SW 1271 (cell line): Measurements from ENCODE around the gene CD8B2.
"Not testable (repeated sequence)": the region's sequence is repeated elsewhere in the genome, so short reads cannot be mapped to it uniquely, and the experiment has no call there.

Experiments
- DNase-seq, 2 experiments: peaks; one replicate each; lab custom pipeline; 2025; lab: John Stamatoyannopoulos, UW

Gene CD8B2

DNA sequence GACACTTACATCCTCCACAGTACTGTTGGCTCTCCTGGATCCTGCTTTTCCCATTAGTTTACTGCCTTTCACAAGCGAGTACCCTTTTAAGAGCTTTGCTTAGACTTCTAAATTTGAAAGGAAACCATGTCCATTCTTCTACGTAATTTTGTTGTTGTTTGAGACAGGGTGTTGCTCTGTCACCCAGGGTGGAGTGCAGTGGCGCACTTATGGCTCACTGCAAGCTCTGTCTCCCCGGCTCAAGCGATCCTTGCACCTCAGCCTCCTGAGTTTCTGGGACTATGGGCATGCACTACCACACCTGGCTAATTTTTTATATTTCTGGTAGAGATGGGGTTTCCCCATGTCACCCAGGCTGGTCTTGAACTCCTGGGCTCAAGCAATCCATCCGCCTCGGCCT, 24.8 kb downstream of the CD8B2 start:
- not testable (repeated sequence) for DNase-seq

DNA sequence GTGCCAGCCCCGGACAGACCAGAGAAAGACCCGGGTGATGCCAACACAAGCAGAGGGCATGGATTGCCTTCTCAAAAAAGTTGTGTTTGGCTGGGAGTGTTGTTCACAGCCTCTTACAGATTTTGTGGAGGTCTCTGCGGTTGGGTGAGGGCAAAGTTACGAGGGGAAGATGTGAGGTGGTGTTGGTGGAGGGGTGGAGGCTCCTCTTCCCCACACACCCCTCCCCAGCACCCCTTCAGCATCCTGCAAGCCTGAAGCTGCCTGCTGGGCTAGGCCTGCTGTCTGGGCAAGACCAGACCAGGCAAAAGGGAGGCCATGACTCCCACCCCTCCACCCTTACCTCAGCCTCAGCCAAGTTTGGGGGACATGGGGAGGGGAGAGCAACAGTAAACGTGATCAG, 26.2 kb downstream of the CD8B2 start:
- DNase-seq, result not testable (repeated sequence)

DNA sequence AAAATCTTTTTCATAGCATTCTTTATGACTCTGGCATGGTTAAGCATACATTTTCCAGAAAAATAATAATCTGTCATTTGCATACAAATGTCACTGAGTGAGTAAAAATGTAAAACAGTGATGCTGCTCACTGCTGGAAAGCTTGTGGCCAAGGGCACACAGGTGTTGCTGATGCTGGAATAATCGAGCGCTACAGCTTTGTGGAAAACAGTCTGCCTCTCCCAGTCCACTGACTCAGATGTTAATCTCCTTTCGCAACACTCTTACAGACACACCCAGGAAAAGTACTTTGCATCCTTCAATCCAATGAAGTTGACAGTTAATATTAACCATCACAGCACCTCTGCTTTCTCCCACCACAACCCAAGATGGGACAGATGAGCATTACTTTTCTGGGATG, 27.7 kb downstream of the CD8B2 start:
- DNase-seq, result peak in 1 of 2 experiments; percentile 40

DNA sequence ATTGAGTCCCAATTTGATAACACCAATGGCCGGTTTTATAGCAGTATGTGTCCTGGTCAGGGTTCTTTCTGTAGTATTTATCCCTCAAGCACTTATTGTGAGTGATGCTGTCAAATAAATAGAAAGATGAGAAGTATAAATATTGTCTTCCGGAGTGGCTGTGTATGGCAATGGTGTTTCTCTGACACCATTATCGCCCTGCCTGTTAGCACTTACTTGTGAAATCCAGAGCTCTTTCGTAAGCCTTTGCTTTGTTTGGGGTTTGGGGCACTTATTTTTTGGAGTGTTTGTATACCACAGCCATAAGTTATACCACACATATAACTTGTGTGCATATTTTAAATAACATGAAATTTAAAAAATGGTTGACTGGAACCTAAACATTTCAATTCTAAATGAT, 29.3 kb downstream of the CD8B2 start:
- DNase-seq, result no peak

DNA sequence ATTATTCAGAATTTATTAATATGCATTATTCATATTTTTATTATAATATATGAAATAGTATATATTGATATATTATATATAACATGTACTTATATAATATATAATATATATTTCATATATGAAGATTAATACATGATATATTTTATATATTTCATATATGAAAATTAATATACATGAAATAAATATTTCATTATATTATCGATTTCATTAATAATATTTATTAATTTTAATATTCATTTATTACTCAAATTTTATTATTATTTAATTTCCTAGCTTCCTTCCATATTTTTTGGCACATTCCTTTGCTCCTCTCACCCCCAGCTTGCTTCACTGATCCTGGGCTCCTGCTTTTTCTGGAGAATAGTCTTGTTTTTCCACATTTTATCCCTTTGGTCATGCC, 29.7 kb downstream of the CD8B2 start:
- DNase-seq, result no peak

DNA sequence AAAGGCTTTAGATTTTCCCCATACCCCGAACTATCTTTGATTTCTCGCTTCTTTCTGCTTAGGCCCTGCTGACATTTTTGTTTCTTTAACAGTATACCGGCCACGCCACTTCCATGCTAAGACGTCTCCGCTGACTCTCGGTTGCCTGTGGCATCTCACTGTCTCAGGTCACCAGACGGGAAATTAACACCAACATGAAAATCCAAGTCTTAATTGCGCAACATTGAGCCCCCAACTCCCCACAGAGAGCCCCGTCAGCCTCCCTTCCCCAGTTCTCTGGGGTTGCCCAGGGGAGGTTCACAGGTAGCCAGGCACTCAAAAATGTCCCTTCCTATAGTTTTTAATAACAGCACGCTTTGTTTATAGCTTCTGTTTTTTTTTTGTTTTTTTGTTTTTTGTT, 30.2 kb downstream of the CD8B2 start:
- DNase-seq, result no peak

DNA sequence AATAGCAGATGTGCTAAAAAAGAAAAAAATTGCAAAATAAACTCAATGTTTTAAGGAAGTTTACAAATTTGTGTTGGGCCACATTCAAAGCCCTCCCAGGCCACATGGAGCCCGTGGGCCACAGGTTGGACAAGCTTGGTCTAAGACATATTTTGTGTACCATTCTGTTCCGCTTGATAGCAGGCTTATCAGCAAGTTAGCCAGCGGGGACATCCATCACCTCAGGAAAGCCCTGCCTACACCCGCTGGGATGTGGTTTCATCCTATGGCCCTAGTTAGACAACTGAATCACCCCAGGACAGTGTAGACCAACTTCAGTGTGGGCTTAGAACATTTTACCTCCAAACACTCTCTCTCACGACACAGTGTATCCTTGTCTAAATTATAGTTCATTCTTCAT, 32.6 kb downstream of the CD8B2 start:
- DNase-seq, result no peak

DNA sequence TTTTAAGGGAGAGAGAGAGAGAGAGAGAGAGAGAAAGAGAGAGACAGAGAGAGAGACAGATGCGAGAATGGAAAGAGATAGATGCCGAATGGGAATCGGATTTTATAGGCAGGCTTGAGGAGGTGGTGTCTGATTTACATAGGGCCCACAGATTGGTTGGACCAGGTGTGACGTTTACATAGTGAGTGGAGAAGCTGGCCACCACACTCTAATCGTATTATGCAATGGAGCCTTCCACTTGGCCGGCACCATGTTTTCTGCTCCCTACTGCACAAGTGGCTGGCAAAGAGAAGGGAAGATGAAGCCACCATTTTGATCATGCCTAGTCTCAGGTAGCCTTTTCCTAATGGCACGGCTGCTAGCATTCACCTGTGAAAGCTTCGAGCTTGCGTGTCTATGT, 33.9 kb downstream of the CD8B2 start:
- DNase-seq, result no peak

DNA sequence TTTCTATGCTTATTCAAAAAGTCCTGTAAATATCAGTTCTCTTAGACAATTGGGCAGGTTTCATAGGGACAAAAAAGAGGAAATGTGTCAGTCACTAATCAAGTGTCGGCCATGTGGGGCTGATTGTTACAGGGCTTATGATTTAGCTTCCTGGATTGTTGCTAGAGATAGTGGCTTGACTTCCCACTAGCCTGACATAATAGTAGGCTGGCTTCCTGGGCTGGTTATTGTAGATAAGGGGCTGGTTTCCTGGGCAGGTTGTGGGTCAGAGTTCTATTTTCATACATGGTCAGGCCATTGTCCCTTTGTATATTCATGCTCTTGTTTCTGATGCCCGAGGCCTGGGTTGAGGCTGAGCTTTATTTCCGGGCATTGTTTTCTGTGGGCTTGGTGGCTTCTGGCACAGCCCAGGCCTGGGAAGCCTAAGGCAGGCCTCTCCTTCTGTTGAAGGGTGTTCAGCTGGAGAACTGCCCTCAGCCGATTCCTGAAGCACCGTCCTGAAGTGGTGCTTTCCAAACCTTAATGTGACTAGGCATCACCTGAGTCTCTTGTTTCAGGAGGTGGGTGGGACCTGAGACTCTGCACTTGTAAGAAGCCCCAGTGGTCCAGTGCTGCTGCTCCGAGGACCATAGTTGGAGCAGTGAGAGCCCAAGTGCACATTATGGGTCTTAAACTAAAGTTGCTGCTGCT, 37.0 kb downstream of the CD8B2 start:
- DNase-seq, result no peak

DNA sequence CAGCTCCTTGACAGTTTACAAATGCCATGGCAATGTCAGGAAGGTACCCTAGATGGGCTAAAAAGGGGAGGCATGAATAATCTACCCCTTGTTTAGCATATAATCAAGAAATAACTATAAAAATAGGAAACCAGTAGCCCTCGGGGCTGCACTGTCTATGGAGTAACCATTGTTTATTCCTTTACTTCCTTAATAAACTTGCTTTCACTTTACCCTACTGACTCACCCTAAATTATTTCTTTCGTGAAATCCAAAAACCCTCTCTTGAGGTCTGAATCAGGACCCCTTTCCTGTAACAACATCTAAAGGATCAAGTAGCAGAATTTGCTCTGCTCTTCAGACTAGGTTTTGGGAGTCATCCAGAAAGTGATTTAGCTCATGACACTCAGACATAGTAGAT, 43.7 kb downstream of the CD8B2 start:
- DNase-seq, result no peak

DNA sequence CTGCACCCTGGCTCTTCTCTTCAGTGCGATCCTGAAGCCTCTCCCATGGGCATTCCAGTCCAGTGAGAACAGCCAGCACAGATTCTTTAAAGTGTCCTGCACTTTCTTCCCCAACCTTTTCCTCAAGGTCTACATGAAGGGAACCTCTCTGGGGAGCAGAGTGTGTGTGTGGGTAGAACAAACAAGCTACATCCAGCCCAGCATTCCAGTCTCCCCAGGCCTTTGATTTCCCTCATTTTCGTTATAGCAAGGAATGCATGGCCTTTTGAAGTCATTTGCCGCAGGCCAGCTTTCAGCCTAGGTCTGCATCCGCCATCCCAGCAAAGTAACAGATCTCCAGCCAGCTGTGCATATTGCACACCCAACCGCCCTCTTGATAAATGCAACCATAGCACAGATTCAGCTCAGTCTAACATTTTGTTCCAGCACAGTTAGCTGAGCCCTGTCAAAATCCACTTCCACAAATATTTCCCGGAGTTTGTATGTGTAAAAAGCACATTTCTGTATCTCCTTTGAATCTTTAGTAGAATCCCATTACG, 44.6 kb downstream of the CD8B2 start:
- no peak for DNase-seq

DNA sequence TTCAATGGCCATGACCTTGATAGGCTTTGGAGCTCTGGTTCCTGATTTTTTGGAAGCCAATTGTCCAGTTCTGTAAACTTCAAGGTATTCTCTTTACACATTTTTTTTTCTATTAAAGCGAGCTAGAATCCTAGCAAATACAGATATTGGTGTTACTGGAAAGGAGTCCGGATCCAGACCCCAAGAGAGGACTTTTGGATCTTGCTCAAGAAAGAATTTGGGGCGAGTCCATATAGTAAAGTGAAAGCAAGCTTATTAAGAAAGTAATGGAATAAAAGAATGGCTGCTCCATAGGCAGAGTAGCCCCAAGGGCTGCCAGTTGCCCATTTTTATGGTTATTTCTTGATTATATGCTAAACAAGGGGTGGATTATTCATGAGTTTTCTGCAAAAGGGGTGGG, 45.1 kb downstream of the CD8B2 start:
- no peak for DNase-seq

DNA sequence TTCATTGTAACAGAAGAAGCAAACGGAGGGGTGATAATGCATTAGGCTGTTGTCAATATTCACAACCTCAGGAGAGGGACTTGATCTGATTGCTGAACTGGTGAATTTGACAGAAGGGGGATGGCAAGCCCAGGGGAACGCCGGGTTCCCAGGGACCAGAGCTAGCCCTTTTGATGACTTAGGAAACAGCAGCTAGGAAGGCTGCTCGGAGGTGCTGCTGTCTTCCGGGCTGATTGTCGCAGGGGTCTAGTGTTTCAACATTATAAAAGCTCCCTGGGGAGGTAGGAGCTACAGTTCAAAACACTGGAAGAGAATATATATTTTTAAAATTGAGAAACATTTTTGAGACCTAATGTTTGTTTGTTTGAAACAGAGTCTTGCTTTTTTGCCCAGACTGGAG, 47.3 kb downstream of the CD8B2 start:
- DNase-seq, result no peak

DNA sequence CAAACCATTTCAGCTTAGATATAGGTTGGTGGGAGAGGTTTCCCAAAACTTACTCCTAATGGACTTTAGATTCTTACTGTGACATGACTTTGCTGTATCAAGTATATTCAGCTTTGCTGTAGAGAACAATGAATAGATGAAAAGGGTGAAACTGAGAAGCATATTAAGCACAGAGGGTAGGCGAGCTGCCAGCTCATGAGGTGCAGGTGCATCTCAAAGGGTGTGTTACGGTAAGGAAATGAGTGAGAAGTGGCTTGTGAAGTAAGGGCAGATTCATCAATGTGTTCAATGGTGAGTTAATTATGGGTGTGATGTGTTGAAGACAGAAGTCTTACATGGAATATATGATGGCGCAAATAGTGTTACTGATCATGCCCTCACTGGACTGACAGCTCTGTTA, 49.3 kb downstream of the CD8B2 start:
- no peak for DNase-seq

DNA sequence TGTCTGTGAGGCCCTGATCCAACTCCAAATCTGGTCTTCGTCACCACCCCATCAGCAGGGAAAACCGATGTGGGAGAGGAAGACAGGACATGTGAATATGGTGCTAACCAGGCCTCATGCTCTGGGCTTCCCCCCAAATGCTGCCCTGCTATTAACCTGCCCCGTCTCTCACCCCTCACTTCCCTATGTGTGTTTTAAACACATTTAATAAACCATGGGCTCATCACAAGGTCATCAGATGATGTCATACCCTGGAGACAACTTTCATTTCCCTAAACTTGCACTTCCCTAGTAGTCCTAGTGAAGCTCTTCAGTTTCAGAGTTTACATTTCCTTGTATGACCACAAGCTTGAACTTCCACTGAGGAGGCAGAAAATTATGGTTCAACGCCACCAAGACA, 49.9 kb downstream of the CD8B2 start:
- no peak for DNase-seq

DNA sequence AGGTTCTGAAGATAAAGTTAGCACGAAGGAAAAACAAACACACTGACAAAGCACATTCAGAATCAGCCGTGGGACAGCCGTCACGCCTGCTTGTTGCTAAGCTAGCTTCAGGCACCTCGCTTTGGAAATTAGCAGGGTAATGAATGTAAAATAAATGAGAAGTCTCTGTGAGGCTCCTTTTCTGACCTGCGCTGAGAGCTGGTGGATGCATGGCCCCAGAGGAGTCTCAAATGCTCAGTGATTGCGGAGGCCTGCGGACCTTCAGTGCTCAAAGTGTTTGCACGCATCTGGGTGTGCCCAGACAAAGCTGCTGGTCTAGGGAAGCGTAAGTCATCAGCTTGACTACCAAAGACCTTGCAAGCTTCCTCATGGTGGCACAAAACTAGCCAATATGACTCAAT, 50.6 kb downstream of the CD8B2 start:
- no peak for DNase-seq

DNA sequence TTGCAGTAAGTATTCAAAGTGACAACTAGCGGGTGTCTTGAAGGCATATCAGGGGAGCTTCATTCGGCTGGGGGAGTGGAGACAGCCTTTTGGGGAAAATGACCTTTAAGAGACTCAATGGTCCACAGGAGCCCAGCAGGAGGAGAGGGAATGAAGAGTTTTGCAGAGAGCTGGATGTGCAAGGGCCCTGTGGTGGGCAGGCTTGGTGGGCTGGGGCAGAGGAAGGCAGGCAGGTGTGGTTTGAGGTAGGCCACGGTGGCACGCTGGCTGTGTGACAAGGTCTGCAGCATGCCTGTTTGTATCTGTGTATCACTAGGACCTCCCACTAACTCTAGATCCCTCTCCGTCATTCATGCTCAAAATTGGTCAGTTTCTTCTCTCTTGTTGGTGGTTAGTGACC, 53.7 kb downstream of the CD8B2 start:
- no peak for DNase-seq

DNA sequence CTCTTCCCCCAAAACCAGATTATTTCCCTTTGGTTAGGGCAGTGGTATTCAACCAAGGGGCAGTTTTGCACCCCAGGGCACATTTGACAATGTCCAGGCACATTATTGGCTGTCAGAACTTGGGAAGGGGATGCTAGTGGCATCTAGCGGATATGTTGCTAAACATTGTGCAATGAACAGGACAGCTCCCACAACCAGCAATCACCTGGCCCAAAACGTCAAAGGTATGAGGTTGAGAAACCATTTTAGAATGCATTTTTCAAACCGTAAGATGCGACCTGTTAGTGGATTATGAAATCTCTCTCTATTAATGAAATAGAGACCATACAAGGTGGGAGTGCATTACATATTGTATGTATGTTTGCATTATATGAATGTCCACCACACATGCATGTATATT, 54.2 kb downstream of the CD8B2 start:
- no peak for DNase-seq

DNA sequence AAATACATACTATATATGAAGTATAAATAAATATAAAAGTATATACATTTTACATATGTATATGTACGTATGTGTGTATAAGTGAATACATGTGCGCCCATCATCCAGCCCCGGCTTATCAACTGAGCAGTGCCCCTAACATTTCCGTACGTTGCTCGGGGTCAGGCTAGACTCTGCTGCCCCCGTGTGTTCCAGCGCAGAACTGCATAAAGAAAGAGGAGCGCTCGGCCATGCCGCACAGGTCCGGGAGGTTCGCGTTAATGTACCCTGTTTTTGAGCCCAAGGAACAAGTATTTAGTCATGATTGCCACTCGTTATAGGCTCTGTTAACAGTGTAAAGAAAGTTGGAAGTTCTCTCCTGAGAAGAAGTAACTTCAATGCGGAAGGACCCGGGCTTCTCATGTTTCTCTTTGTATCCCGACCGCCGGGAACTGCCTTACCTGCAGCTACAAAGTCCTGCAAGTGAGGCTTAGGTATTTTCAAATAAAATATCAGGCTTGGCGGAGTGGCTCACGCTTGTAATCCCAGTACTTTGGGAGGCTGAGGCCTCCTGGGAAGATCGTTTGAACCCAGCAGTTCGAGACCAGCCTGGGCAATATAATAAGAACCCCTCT, 55.7 kb downstream of the CD8B2 start:
- peak in 1 of 2 experiments; percentile 67 for DNase-seq

DNA sequence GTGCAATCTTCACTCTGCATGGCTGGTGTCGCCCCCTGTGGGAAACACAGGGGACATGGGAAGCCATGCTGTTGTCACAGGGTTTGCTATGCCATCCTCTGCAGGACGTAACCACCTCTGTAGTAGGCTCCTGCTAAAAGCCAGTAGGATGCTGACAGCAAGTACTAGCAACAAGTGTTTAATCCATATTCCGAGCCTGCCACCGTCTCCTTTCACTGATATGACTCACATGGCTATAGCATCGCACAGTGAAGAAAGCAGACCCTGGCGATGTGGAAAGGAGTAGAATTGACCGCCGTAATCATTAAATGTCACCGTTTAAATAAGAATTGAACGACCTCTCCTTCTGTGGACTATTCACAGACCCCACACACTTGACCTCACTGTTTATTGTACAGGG, 57.8 kb downstream of the CD8B2 start:
- no peak for DNase-seq

DNA sequence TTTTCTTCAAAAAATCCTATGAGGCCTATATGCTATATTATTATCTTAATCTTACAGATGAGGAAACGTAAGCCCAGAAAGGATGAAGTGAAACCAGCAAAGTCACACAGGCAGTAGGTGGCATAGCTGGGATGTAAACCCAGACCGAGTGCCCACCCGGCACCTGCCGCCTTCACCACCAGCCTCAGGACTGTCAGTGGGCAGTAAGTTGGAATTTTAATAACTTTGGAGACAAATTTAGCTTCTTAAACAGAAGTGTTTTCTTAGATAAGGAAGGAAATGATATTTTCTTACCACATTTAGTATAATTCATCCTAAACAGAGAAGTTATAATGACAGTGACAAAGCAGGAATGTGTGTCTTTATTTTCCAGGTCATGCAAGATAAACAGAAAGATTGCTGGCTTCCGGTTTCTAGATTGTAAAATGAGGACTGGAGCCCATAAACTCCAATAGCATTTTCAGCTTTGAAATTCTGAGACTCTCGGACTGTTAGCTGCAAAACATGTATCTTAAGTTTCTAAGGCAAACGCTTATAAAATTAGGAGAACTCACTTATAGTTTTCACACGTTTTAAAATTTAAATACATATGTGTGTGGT, 59.3 kb downstream of the CD8B2 start:
- no peak for DNase-seq

DNA sequence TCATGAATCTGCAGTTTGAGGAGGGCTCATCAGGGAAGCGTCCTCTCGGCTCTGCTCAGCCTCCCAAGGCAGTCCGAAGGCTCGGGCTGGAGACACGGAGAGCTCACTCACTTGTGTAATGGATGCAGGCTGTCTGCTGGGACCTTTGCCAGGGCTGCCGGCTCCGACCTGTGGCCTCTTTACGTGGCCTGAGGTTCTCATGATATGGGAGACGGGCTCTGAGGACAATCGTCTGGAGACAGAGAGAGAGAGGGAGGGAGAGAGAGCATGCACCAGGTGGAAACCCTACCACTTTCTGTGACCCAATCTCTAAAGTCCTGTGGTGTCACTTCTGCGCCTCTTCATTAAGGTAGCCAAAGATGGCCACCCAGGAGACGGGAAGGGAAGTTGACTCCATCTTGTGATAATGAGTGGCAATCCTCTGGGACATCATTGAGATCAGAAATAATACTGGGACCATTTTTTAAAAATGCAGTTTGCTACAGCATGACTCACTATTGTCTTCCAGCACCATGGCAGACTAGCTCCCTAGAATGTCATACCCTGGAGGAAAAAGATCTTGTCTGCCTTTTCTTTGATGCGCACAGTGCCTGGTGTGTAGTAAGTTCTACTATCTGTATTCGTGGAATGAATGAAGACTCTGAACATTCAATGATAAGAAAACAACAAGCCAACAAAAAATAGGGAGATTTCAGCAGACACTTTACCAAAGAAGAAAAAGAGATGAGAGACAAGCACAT, 60.2 kb downstream of the CD8B2 start:
- no peak for DNase-seq
